GM23338 (cell line): Measurements from ENCODE around the gene NOC3L. TPM values are rescaled to one million over a fixed set of nuclear protein-coding genes. Genes with fewer than 3 reads are reported as not detected.

ENCODE experiments used
- ATAC-seq: fragments of 200-7000 bp; cut with Tn5 transposase; 3 replicates; pipeline ENCODE4 v1.9.1; 2020
- DNase-seq: peaks from one replicate; pipeline ENCODE4 v3.0.0-alpha.2; 2015; ENCODE audit warnings: low spot score
- H2AFZ ChIP-seq: fragments of 200-600 bp; sonication (generic); 2 replicates; pipeline ENCODE4 v1.8.0; 2016; ENCODE audit warnings: antibody characterized with exemption, mild to moderate bottlenecking, moderate library complexity
- H3F3A ChIP-seq: fragments of 200-600 bp; sonication (generic); replicated peaks from 2 replicates; pipeline ENCODE4 v1.8.0; 2017; ENCODE audit warnings: antibody characterized with exemption, mixed run types, low read depth
- H3K27ac ChIP-seq: fragments of 200-600 bp; sonication (generic); 2 replicates; pipeline ENCODE4 v1.6.1; 2016; ENCODE audit warnings: low read depth
- H3K27me3 ChIP-seq: fragments of 200-600 bp; sonication (generic); 2 replicates; pipeline ENCODE4 v1.8.0; 2016; ENCODE audit warnings: mild to moderate bottlenecking, mixed run types, moderate library complexity; ENCODE audit not compliant: insufficient read depth
- H3K36me3 ChIP-seq: fragments of 200-600 bp; sonication (generic); 2 replicates; pipeline ENCODE4 v1.8.0; 2016; ENCODE audit warnings: mild to moderate bottlenecking; ENCODE audit not compliant: insufficient read depth
- H3K4me1 ChIP-seq: fragments of 200-600 bp; sonication (generic); 2 replicates; pipeline ENCODE4 v1.8.0; 2016; ENCODE audit warnings: mild to moderate bottlenecking, moderate library complexity; ENCODE audit not compliant: insufficient read depth
- H3K4me2 ChIP-seq: fragments of 200-600 bp; sonication (generic); 2 replicates; pipeline ENCODE4 v1.7.1; 2017; ENCODE audit warnings: mixed run types
- H3K4me3 ChIP-seq: fragments of 200-600 bp; sonication (generic); 2 replicates; pipeline ENCODE4 v1.6.1; 2016; ENCODE audit warnings: mixed run types
- H3K79me2 ChIP-seq: fragments of 200-600 bp; sonication (generic); replicated peaks from 2 replicates; pipeline ENCODE4 v1.8.0; 2017; ENCODE audit warnings: mild to moderate bottlenecking; ENCODE audit not compliant: insufficient read depth
- H3K9me2 ChIP-seq: fragments of 200-600 bp; sonication (generic); 2 replicates; pipeline ENCODE4 v1.8.0; 2017; ENCODE audit not compliant: insufficient read depth
- H4K20me1 ChIP-seq: fragments of 200-600 bp; sonication (generic); replicated peaks from 2 replicates; pipeline ENCODE4 v1.8.0; 2017; ENCODE audit warnings: mild to moderate bottlenecking; ENCODE audit not compliant: insufficient read depth
- H3K27ac Mint-ChIP-seq: 2 replicates; pipeline ENCODE4 v1.8.0; 2020; ENCODE audit warnings: inconsistent platforms, mild to moderate bottlenecking, moderate library complexity, mixed read lengths
- H3K27me3 Mint-ChIP-seq: 3 replicates; pipeline ENCODE4 v1.8.0; 2022; ENCODE audit warnings: low read depth, mild to moderate bottlenecking, moderate library complexity, mixed read lengths, inconsistent platforms; ENCODE audit not compliant: insufficient read depth, poor library complexity
- H3K36me3 Mint-ChIP-seq: 3 replicates; pipeline ENCODE4 v1.8.0; 2021; ENCODE audit warnings: low read depth, mild to moderate bottlenecking, inconsistent platforms, moderate library complexity, mixed read lengths
- H3K4me1 Mint-ChIP-seq: 3 replicates; pipeline ENCODE4 v1.8.0; 2020; ENCODE audit warnings: mild to moderate bottlenecking, inconsistent platforms, mixed read lengths
- H3K4me3 Mint-ChIP-seq: 3 replicates; pipeline ENCODE4 v1.8.0; 2021; ENCODE audit warnings: moderate library complexity, mild to moderate bottlenecking, inconsistent platforms, mixed read lengths
- H3K9me3 Mint-ChIP-seq: 3 replicates; pipeline ENCODE4 v1.8.0; 2020; ENCODE audit warnings: moderate library complexity, mild to moderate bottlenecking, inconsistent platforms, mixed read lengths
- CREB1 ChIP-seq: fragments of 250-450 bp; sonication (Bioruptor Pico); IDR thresholded peaks from 2 replicates; pipeline ENCODE4 v1.5.0; 2020; ENCODE audit warnings: low read depth, mild to moderate bottlenecking, moderate library complexity
- EZH2 ChIP-seq: fragments of 200-600 bp; sonication (generic); IDR thresholded peaks from one replicate; pipeline ENCODE4 v1.8.0; 2017; ENCODE audit warnings: antibody characterized with exemption, mild to moderate bottlenecking, low read depth; ENCODE audit not compliant: unreplicated experiment
- EZH2phosphoT487 ChIP-seq: fragments of 200-600 bp; sonication (generic); IDR thresholded peaks from one replicate; pipeline ENCODE4 v1.8.1; 2018; ENCODE audit warnings: antibody characterized with exemption; ENCODE audit not compliant: unreplicated experiment
- JUNB ChIP-seq: IDR thresholded peaks from one replicate; pipeline ENCODE4 v1.6.1; 2016; ENCODE audit warnings: antibody characterized with exemption; ENCODE audit not compliant: unreplicated experiment
- NANOG ChIP-seq: IDR thresholded peaks from 2 replicates; pipeline ENCODE4 v1.6.1; 2016; ENCODE audit warnings: antibody characterized with exemption, borderline replicate concordance
- POLR2AphosphoS5 ChIP-seq: IDR thresholded peaks from 2 replicates; pipeline ENCODE4 v1.6.1; 2016; ENCODE audit warnings: antibody characterized with exemption, low read depth
- STAT1 ChIP-seq: IDR thresholded peaks from one replicate; pipeline ENCODE4 v1.6.1; 2016; ENCODE audit warnings: antibody characterized with exemption; ENCODE audit not compliant: unreplicated experiment
- ZNF114 ChIP-seq: fragments of 250-450 bp; sonication (Bioruptor Pico); IDR thresholded peaks from 2 replicates; pipeline ENCODE4 v1.5.0; 2020; ENCODE audit warnings: mild to moderate bottlenecking, moderate library complexity
- ZNF331 ChIP-seq: fragments of 250-450 bp; sonication (Bioruptor Pico); IDR thresholded peaks from 2 replicates; pipeline ENCODE4 v1.5.0; 2020; ENCODE audit warnings: low read depth, mild to moderate bottlenecking, moderate library complexity
- polyA plus RNA-seq: library from polyadenylated mRNA; unstranded; fragments of >200 nt; fragmentation: Nextera tagmentation; extraction: Ambion mirVana; gene quantifications from 2 replicates; pipeline ENCODE4 v1.2.1, GENCODE V29; 2016
- total RNA-seq: library from RNA; depleted of rRNA; stranded (reverse); fragments of >200 nt; shearing (Covaris generic); gene quantifications from 2 replicates; pipeline ENCODE4 v1.2.3, GENCODE V29; 2014
- TF ChIP-seq, protein P1 (sequence below): fragments of 250-450 bp; sonication (Bioruptor Pico); IDR thresholded peaks from 2 replicates; pipeline ENCODE4 v1.5.0; 2020; ENCODE audit warnings: mild to moderate bottlenecking, moderate library complexity
- TF ChIP-seq, protein P2 (sequence below): IDR thresholded peaks from one replicate; pipeline ENCODE4 v1.6.1; 2018; ENCODE audit warnings: antibody characterized with exemption; ENCODE audit not compliant: unreplicated experiment
- TF ChIP-seq, protein P3 (sequence below): IDR thresholded peaks from 2 replicates; pipeline ENCODE4 v1.6.1; 2016; ENCODE audit warnings: antibody characterized with exemption
- TF ChIP-seq, protein P4 (sequence below), 2 experiments: fragments of 200-600 bp in 1 of 2; sonication (generic) in 1 of 2; conservative IDR thresholded peaks; 2 replicates each; pipeline versions ENCODE4 v1.5.1 to v1.6.1; 2016 to 2017; ENCODE audit warnings: antibody characterized with exemption in 2 of 2, low read depth in 2 of 2, mild to moderate bottlenecking in 2 of 2, moderate library complexity in 1 of 2

The NOC3L gene
- total and polyA plus RNA-seq, 2 experiments from 2014 or later: 43.1 to 62.1 TPM

DNA sequence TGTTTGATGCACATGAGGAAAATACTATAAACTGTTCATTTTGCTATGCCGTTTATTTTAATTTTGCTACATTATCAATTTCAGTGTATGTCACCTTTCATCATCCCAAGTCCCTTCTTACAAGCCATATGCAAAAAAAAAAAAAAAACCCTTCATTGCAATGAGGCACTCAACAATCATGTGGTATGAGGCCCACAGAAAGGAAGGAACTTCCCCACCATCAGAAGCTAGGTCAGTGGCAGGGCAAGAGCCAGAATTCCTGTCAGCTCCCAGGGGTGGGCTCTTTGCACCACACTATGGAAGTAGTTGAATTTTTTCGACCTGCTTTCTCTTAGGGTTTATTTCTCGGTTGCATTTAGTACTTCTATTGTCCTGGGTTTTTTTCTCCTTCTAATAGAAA, 75.4 kb downstream of the NOC3L start (continued):
- TF ChIP-seq NANOG: no peak
- no peak for TF ChIP-seq ZNF114 (CRISPR knock-in tag)
- TF ChIP-seq POLR2AphosphoS5: no peak
- no peak for TF ChIP-seq EZH2

DNA sequence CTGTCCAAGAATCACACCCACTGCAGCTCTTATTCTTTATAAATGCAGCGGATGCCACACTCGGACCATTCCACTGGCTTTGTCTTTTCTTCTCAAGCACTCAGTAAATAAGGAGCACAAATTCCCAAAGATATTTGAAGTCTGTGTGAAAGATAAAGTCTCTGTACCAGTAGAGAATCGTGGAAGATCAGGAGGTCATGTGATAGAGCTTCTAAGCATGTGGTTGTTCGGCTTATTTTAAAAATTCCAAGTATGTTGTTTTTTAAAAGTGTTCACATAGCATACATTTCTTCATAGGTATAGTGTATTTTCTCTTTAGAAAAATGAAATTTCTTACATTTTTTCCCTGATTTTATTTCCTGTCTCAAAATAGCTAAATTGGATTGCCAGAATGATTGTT, 75.8 kb downstream of the NOC3L start:
- Histone ChIP-seq H3K79me2 (no peaks in the 10 kb centered on the region), H3K4me2 (no peak overlapping the region), H3K27ac (no peak overlapping the region), H3K4me3 (no peak overlapping the region), H3F3A (no peaks in the 10 kb centered on the region), H3K27me3 (no peaks in the 10 kb centered on the region), H3K9me2 (no peaks in the 10 kb centered on the region), H2AFZ (no peak overlapping the region), H3K36me3 (no peaks in the 10 kb centered on the region), H4K20me1 (no peaks in the 10 kb centered on the region; the same call in 1 of the 2 replicates), H3K4me1 (peaks cover 14% of the 10 kb centered on the region; the same call in 1 of the 2 replicates)
- no peaks in the 10 kb centered on the region for H3K9me3 Mint-ChIP-seq
- peaks cover 16% of the 10 kb centered on the region for H3K4me1 Mint-ChIP-seq
- H3K36me3 Mint-ChIP-seq: no peaks in the 10 kb centered on the region
- H3K4me3 Mint-ChIP-seq: no peak overlapping the region
- TF ChIP-seq ZNF331 (CRISPR knock-in tag) (no peak), NANOG (no peak), JUNB (no peak), ZNF114 (CRISPR knock-in tag) (no peak), EZH2 (no peak), EZH2phosphoT487 (no peak), POLR2AphosphoS5 (no peak), STAT1 (no peak), CREB1 (no peak)
- TF ChIP-seq, protein P1, sequence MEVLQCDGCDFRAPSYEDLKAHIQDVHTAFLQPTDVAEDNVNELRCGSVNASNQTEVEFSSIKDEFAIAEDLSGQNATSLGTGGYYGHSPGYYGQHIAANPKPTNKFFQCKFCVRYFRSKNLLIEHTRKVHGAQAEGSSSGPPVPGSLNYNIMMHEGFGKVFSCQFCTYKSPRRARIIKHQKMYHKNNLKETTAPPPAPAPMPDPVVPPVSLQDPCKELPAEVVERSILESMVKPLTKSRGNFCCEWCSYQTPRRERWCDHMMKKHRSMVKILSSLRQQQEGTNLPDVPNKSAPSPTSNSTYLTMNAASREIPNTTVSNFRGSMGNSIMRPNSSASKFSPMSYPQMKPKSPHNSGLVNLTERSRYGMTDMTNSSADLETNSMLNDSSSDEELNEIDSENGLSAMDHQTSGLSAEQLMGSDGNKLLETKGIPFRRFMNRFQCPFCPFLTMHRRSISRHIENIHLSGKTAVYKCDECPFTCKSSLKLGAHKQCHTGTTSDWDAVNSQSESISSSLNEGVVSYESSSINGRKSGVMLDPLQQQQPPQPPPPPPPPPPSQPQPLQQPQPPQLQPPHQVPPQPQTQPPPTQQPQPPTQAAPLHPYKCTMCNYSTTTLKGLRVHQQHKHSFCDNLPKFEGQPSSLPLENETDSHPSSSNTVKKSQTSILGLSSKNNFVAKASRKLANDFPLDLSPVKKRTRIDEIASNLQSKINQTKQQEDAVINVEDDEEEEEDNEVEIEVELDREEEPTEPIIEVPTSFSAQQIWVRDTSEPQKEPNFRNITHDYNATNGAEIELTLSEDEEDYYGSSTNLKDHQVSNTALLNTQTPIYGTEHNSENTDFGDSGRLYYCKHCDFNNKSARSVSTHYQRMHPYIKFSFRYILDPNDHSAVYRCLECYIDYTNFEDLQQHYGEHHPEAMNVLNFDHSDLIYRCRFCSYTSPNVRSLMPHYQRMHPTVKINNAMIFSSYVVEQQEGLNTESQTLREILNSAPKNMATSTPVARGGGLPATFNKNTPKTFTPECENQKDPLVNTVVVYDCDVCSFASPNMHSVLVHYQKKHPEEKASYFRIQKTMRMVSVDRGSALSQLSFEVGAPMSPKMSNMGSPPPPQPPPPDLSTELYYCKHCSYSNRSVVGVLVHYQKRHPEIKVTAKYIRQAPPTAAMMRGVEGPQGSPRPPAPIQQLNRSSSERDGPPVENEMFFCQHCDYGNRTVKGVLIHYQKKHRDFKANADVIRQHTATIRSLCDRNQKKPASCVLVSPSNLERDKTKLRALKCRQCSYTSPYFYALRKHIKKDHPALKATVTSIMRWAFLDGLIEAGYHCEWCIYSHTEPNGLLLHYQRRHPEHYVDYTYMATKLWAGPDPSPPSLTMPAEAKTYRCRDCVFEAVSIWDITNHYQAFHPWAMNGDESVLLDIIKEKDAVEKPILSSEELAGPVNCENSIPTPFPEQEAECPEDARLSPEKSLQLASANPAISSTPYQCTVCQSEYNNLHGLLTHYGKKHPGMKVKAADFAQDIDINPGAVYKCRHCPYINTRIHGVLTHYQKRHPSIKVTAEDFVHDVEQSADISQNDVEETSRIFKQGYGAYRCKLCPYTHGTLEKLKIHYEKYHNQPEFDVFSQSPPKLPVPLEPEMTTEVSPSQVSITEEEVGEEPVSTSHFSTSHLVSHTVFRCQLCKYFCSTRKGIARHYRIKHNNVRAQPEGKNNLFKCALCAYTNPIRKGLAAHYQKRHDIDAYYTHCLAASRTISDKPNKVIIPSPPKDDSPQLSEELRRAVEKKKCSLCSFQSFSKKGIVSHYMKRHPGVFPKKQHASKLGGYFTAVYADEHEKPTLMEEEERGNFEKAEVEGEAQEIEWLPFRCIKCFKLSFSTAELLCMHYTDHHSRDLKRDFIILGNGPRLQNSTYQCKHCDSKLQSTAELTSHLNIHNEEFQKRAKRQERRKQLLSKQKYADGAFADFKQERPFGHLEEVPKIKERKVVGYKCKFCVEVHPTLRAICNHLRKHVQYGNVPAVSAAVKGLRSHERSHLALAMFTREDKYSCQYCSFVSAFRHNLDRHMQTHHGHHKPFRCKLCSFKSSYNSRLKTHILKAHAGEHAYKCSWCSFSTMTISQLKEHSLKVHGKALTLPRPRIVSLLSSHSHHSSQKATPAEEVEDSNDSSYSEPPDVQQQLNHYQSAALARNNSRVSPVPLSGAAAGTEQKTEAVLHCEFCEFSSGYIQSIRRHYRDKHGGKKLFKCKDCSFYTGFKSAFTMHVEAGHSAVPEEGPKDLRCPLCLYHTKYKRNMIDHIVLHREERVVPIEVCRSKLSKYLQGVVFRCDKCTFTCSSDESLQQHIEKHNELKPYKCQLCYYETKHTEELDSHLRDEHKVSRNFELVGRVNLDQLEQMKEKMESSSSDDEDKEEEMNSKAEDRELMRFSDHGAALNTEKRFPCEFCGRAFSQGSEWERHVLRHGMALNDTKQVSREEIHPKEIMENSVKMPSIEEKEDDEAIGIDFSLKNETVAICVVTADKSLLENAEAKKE (CRISPR knock-in tag): no peak
- TF ChIP-seq, protein P2, sequence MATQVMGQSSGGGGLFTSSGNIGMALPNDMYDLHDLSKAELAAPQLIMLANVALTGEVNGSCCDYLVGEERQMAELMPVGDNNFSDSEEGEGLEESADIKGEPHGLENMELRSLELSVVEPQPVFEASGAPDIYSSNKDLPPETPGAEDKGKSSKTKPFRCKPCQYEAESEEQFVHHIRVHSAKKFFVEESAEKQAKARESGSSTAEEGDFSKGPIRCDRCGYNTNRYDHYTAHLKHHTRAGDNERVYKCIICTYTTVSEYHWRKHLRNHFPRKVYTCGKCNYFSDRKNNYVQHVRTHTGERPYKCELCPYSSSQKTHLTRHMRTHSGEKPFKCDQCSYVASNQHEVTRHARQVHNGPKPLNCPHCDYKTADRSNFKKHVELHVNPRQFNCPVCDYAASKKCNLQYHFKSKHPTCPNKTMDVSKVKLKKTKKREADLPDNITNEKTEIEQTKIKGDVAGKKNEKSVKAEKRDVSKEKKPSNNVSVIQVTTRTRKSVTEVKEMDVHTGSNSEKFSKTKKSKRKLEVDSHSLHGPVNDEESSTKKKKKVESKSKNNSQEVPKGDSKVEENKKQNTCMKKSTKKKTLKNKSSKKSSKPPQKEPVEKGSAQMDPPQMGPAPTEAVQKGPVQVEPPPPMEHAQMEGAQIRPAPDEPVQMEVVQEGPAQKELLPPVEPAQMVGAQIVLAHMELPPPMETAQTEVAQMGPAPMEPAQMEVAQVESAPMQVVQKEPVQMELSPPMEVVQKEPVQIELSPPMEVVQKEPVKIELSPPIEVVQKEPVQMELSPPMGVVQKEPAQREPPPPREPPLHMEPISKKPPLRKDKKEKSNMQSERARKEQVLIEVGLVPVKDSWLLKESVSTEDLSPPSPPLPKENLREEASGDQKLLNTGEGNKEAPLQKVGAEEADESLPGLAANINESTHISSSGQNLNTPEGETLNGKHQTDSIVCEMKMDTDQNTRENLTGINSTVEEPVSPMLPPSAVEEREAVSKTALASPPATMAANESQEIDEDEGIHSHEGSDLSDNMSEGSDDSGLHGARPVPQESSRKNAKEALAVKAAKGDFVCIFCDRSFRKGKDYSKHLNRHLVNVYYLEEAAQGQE: no peak
- TF ChIP-seq, protein P3, sequence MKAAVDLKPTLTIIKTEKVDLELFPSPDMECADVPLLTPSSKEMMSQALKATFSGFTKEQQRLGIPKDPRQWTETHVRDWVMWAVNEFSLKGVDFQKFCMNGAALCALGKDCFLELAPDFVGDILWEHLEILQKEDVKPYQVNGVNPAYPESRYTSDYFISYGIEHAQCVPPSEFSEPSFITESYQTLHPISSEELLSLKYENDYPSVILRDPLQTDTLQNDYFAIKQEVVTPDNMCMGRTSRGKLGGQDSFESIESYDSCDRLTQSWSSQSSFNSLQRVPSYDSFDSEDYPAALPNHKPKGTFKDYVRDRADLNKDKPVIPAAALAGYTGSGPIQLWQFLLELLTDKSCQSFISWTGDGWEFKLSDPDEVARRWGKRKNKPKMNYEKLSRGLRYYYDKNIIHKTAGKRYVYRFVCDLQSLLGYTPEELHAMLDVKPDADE: no peak
- TF ChIP-seq, protein P4, sequence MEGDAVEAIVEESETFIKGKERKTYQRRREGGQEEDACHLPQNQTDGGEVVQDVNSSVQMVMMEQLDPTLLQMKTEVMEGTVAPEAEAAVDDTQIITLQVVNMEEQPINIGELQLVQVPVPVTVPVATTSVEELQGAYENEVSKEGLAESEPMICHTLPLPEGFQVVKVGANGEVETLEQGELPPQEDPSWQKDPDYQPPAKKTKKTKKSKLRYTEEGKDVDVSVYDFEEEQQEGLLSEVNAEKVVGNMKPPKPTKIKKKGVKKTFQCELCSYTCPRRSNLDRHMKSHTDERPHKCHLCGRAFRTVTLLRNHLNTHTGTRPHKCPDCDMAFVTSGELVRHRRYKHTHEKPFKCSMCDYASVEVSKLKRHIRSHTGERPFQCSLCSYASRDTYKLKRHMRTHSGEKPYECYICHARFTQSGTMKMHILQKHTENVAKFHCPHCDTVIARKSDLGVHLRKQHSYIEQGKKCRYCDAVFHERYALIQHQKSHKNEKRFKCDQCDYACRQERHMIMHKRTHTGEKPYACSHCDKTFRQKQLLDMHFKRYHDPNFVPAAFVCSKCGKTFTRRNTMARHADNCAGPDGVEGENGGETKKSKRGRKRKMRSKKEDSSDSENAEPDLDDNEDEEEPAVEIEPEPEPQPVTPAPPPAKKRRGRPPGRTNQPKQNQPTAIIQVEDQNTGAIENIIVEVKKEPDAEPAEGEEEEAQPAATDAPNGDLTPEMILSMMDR (conservative IDR thresholded peaks at IDR 0.05; ENCODE audit: low read depth in 2 of 2): no peak
- DNase-seq (no peak), ATAC-seq (no peak)
- no peak overlapping the region for H3K27ac Mint-ChIP-seq
- H3K27me3 Mint-ChIP-seq: peaks cover 4% of the 10 kb centered on the region
